WERI-Rb-1 (cell line): ENCODE results near the gene BRIP1.

ENCODE experiments used
- DNase-seq: peaks from one replicate; pipeline ENCODE4 v3.0.0-alpha.2; 2020
- H3K27ac ChIP-seq: fragments of 250-450 bp; sonication (Bioruptor Pico); 2 replicates; pipeline ENCODE4 v1.5.1; 2020; ENCODE audit warnings: mild to moderate bottlenecking, moderate library complexity
- H3K27me3 ChIP-seq: fragments of 250-450 bp; sonication (Bioruptor Pico); 2 replicates; pipeline ENCODE4 v1.5.1; 2021; ENCODE audit warnings: mild to moderate bottlenecking, low read depth, moderate library complexity; ENCODE audit not compliant: insufficient read depth, severe bottlenecking
- H3K36me3 ChIP-seq: fragments of 250-450 bp; sonication (Bioruptor Pico); 2 replicates; pipeline ENCODE4 v1.5.1; 2020; ENCODE audit warnings: mild to moderate bottlenecking, moderate library complexity
- H3K4me3 ChIP-seq: 2 replicates; pipeline ENCODE4 v1.5.1; 2011; ENCODE audit warnings: low read depth, mild to moderate bottlenecking, control low read depth, low read length
- H3K9me3 ChIP-seq: fragments of 250-450 bp; sonication (Bioruptor Pico); 2 replicates; pipeline ENCODE4 v1.5.1; 2021; ENCODE audit warnings: mild to moderate bottlenecking, moderate library complexity; ENCODE audit not compliant: severe bottlenecking
- CTCF ChIP-seq: IDR thresholded peaks from 2 replicates; pipeline ENCODE4 v1.5.1; 2011; ENCODE audit warnings: low read depth, mild to moderate bottlenecking, control low read depth, inconsistent platforms, low read length

The BRIP1 gene

GRCh38 chr17:61878984-61879612 lies 15.8 kb upstream of the BRIP1 start:
- Histone ChIP-seq H3K9me3 (no peaks in the 10 kb centered on the region), H3K36me3 (peaks cover 73% of the 10 kb centered on the region), H3K27me3 (no peaks in the 10 kb centered on the region), H3K27ac (no peak overlapping the region), H3K4me3 (no peak overlapping the region)
- no peak for DNase-seq
- no peak for TF ChIP-seq CTCF

GRCh38 chr17:61878520-61878919 lies 15.2 kb upstream of the BRIP1 start:
- H3K4me3 ChIP-seq = no peak overlapping the region
- no peak for TF ChIP-seq CTCF
- H3K27me3 ChIP-seq = no peaks in the 10 kb centered on the region
- no peak for DNase-seq
- H3K27ac ChIP-seq = no peak overlapping the region
- H3K9me3 ChIP-seq = no peaks in the 10 kb centered on the region
- H3K36me3 ChIP-seq = peaks cover 73% of the 10 kb centered on the region

GRCh38 chr17:61877837-61878236 lies 14.5 kb upstream of the BRIP1 start:
- H3K9me3 ChIP-seq = no peaks in the 10 kb centered on the region

GRCh38 chr17:61875804-61876203 lies 12.5 kb upstream of the BRIP1 start:
- no peak overlapping the region for H3K27ac ChIP-seq
- H3K36me3 ChIP-seq = peaks cover 72% of the 10 kb centered on the region
- no peaks in the 10 kb centered on the region for H3K9me3 ChIP-seq
- no peak overlapping the region for H3K4me3 ChIP-seq
- TF ChIP-seq CTCF = no peak
- DNase-seq = no peak
- no peaks in the 10 kb centered on the region for H3K27me3 ChIP-seq

More at GRCh38 chr17:61877837-61878236, 14.5 kb upstream of the BRIP1 start:
- Histone ChIP-seq H3K36me3 (peaks cover 71% of the 10 kb centered on the region), H3K27me3 (no peaks in the 10 kb centered on the region), H3K27ac (no peak overlapping the region), H3K4me3 (no peak overlapping the region)
- DNase-seq = no peak
- TF ChIP-seq CTCF = no peak

GRCh38 chr17:61875285-61875684 lies 12.0 kb upstream of the BRIP1 start:
- no peak overlapping the region for H3K4me3 ChIP-seq
- TF ChIP-seq CTCF = no peak
- H3K27ac ChIP-seq = no peak overlapping the region
- H3K36me3 ChIP-seq = peaks cover 76% of the 10 kb centered on the region
- DNase-seq = no peak
- H3K27me3 ChIP-seq = no peaks in the 10 kb centered on the region
- no peaks in the 10 kb centered on the region for H3K9me3 ChIP-seq

- Histone ChIP-seq H3K27me3 (no peaks in the 10 kb centered on the region), H3K36me3 (peaks cover 71% of the 10 kb centered on the region), H3K27ac (no peak overlapping the region), H3K9me3 (no peaks in the 10 kb centered on the region), H3K4me3 (no peak overlapping the region)
- no peak for TF ChIP-seq CTCF
- DNase-seq = no peak
Measured at GRCh38 chr17:61874075-61874474, 10.7 kb upstream of the BRIP1 start.
